ENCODE results near the gene ZNF335.
A peak's percentile ranks its signal among the peaks of the same experiment; 100 is the strongest.
"Not testable (repeated sequence)": the region's sequence is repeated elsewhere in the genome, so short reads cannot be mapped to it uniquely, and the experiment has no call there.

The ZNF335 gene

DNA sequence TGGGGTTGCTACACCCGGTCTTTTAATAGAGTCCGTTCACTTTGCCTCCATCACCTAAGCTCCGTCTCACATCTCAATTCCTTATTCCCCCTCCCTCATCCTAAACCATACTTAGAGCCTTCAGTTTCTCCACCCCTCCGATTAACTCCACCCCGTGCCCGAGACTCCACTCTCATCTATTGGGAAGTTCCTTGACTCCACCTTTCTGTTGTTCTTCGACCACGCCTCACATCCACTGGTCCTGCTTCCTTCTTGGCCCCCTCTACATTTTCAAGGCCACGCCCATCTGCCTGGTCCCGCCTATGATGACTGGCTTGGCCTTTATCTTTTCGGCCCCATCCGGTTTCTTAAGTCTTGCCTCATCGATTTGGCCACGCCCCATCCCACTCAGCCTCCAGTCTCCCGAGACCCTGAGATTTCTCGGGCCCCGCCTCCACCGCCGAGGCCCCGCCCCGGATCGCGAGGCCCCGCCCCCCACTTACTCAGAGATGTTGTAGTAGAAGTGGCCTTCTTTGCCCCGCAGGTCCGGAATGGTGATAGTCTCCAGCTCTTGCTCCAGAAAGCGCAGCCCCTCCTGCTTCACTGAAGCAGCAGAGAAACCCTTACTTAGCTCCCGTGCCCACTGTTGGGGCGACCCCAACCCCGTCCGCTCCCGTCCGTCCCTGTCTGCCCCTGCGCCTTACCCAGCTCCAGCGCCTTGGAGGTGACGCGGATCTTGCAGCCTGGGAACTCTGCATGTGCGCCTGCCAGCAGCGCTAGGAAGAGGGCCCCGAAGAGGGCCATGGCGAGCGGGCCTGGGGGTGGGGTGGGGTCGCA is 61.1 kb downstream of the ZNF335 start:
- peak; percentile 85 to 96 for DNase-seq (ENCODE audit: low read depth in 2 of 2)

DNA sequence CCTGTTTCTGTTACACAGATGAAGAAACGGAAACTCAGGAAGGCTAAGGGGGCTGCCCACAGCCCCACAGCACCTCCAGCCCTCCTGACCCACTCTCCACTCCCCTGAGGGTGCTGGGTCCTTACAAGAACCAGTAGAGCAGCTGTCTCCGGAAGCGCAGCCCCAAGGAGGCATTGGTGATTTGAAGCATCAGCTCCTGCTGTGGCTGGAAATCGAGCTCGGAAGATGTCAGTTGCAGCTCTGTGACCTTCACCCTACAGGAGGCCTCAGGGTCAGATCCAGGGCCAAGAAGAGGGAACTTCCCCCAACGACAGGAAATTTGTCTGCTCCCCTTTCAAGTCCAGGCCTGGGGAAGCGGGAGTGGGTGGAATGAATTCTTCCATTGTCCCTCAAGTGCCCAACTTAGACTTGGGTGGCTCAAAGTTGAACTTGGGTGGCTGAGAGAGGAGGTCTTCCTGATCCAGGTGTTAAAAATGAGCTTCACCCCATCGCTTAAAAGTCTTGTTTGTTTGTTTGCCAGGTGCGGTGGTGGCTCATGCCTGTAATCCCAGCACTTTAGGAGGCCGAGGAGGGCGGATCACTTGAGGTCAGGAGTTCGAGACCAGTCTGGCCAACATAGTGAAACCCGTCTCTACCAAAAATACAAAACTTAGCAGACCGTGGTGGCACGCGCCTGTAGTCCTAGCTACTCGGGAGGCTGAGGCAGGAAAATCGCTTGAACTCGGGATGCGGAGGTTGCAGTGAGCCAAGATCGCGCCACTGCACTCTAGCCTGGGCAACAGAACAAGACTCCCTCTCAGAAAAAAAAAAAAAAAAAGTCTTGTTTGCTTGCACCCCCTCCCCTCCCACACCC is 62.0 kb downstream of the ZNF335 start:
- DNase-seq (ENCODE audit: low read depth in 2 of 2), result no peak

- no peak for DNase-seq (ENCODE audit: low read depth in 2 of 2)
Measured at GRCh38 chr20:45909336-45909808, 62.6 kb downstream of the ZNF335 start.

DNA sequence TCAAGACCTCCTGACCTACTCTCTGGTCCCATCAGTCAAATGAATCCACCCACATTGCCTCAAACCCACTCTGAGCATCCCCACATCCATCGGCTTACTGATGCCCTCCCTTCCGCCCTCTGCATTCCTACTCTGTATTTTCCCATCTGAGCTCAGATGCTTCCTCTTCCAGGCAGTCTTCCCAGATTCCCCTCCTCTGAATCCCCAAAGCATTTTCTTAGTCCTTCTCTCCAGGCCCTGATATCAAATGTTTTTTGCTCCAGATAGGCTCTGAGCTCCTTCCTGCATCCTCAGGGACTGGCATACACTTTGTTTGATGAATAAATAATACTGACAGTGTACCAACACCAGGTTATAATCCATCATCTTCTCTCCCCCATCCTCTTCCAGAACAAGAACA is 63.9 kb downstream of the ZNF335 start:
- DNase-seq (ENCODE audit: low read depth in 2 of 2), result no peak

DNA sequence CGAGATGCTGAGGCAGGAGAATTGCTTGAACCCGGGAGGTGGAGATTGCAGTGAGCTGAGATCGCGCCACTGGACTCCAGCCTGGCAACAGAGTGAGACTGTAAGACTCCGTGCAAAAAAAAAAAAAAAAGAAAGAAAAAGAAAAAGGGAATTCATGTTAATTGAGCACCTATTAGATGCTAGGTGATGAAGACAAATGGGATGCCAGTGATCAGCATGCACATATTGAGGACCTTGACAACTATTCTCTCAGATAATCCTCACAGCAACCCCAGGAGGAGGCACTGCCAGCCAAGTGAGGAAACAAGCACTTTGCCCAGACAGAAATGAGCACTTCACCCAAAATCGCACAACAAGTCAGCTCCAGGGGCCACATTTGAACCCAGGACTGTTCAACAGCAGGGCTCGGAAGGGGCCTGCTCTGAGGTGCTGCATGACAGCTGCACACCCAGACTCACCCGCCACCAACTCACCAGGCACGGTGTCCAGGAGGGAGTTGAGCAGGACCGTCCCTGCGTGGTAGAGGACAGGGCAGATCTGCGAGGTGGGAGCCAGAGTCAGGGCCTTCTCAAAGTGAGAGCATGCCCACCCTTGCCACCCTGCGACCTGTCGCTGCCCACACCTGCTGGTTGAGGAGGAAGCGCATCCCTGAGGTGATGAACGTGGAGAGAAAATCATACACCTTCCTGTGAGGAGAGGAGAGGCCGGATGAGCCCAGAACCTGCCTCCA is 64.6 kb downstream of the ZNF335 start:
- DNase-seq (ENCODE audit: low read depth in 2 of 2), result no peak

- no peak for DNase-seq (ENCODE audit: low read depth in 2 of 2)
Measured at GRCh38 chr20:45905505-45906079, 66.4 kb downstream of the ZNF335 start.

GRCh38 chr20:45904583-45905504 is 67.2 kb downstream of the ZNF335 start:
- no peak for DNase-seq (ENCODE audit: low read depth in 2 of 2)

DNA sequence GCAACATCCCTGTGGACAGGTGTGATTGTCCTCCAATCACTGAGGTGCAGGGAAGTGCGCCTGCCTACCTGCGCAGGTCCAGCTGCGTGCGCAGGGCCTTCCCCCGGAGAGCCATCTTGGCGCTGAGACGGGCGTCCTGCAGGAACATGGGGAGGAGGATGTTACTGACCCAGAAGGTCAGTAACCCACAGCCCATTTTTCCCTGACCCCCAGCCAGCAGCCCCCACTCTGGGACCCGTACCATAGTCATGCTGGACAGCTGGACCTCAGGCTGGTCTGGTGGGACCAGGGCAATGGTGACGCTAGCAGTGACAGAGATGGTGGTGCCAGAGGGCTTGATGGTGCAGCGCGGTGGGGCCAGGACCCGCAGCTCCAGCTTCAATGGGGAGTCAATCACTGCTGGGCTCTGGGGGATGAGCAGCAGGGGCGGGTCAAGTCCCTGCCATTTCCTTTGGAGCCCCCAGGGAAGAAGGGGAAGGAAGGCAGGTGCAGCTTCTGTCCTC is 69.8 kb downstream of the ZNF335 start:
- DNase-seq (ENCODE audit: low read depth in 2 of 2), result no peak

DNA sequence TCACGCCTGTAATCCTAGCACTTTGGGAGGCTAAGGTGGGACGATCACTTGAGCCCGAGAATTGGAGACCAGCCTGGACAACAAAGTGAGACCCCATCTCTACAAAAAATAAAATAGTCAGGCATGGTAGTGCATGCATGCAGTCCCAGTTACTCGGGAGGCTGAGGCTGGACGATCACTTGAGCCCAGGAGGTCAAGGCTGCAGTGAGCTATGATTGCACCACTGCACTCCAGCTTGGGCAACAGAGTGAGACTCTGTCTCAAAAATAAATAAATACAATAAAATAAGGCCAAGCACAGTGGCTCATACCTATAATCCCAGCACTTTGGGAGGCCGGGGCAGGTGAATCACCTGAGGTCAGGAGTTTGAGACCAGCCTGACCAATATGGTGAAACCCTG is 70.7 kb downstream of the ZNF335 start:
- DNase-seq (ENCODE audit: low read depth in 2 of 2), result not testable (repeated sequence)

GRCh38 chr20:45899046-45899835 is 72.8 kb downstream of the ZNF335 start:
- DNase-seq (ENCODE audit: low read depth in 2 of 2), result no peak
